Epithelial cell of esophagus (primary cell): Measurements from ENCODE around the gene LILRB4.
"Not testable (repeated sequence)": the region's sequence is repeated elsewhere in the genome, so short reads cannot be mapped to it uniquely, and the experiment has no call there.

ENCODE experiments used
- DNase-seq: peaks from one replicate; pipeline ENCODE4 v3.0.0; 2010; ENCODE audit warnings: low read depth
- H3K4me3 ChIP-seq: 2 replicates; pipeline ENCODE4 v1.5.1; 2011; ENCODE audit warnings: mild to moderate bottlenecking, low read length, control low read depth
- CTCF ChIP-seq: IDR thresholded peaks from 2 replicates; pipeline ENCODE4 v1.5.1; 2011; ENCODE audit warnings: low read depth, mild to moderate bottlenecking, low read length, control low read depth, inconsistent platforms; ENCODE audit not compliant: insufficient read depth; ENCODE audit errors: missing control alignments

LILRB4 gene

GRCh38 chr19:54626757-54627156, 36.0 kb upstream of the LILRB4 start:
- TF ChIP-seq CTCF: no peak

GRCh38 chr19:54627912-54628311, 34.9 kb upstream of the LILRB4 start:
- DNase-seq, H3K4me3 ChIP-seq: not testable (repeated sequence)

More at GRCh38 chr19:54626757-54627156, 36.0 kb upstream of the LILRB4 start:
- no peak for DNase-seq
- no peak overlapping the region for H3K4me3 ChIP-seq

- DNase-seq, H3K4me3 ChIP-seq: not testable (repeated sequence)
Observed at GRCh38 chr19:54630262-54630661, 32.5 kb upstream of the LILRB4 start, which contains the start of gene LILRB1. Gene LILRB1, plus strand, starts transcription at chr19:54630484. Its CDS starts 590 bp downstream, at chr19:54631074.

- DNase-seq: no peak
- no peak overlapping the region for H3K4me3 ChIP-seq
- no peak for TF ChIP-seq CTCF
Observed at GRCh38 chr19:54630782-54631181, 32.0 kb upstream of the LILRB4 start.

GRCh38 chr19:54631489-54632337, 31.1 kb upstream of the LILRB4 start:
- H3K4me3 ChIP-seq, DNase-seq: not testable (repeated sequence)

- not testable (repeated sequence) for H3K4me3 ChIP-seq, DNase-seq
Observed at GRCh38 chr19:54632517-54632916, 30.3 kb upstream of the LILRB4 start.

GRCh38 chr19:54633401-54633800, 29.4 kb upstream of the LILRB4 start:
- no peak for DNase-seq
- H3K4me3 ChIP-seq: no peak overlapping the region
- no peak for TF ChIP-seq CTCF

- not testable (repeated sequence) for DNase-seq, H3K4me3 ChIP-seq
Observed at GRCh38 chr19:54636081-54636480, 26.7 kb upstream of the LILRB4 start.

GRCh38 chr19:54638683-54639082, 24.1 kb upstream of the LILRB4 start:
- DNase-seq: no peak
- no peak for TF ChIP-seq CTCF

GRCh38 chr19:54642953-54643352, 19.8 kb upstream of the LILRB4 start:
- not testable (repeated sequence) for DNase-seq, H3K4me3 ChIP-seq

More at GRCh38 chr19:54638683-54639082, 24.1 kb upstream of the LILRB4 start:
- H3K4me3 ChIP-seq: no peak overlapping the region

- not testable (repeated sequence) for H3K4me3 ChIP-seq, DNase-seq
Observed at GRCh38 chr19:54643583-54643982, 19.2 kb upstream of the LILRB4 start.
